ENCODE data around the gene AASDHPPT.
"Not testable (repeated sequence)": the region's sequence is repeated elsewhere in the genome, so short reads cannot be mapped to it uniquely, and the experiment has no call there.

AASDHPPT gene, protein sequence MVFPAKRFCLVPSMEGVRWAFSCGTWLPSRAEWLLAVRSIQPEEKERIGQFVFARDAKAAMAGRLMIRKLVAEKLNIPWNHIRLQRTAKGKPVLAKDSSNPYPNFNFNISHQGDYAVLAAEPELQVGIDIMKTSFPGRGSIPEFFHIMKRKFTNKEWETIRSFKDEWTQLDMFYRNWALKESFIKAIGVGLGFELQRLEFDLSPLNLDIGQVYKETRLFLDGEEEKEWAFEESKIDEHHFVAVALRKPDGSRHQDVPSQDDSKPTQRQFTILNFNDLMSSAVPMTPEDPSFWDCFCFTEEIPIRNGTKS

DNA sequence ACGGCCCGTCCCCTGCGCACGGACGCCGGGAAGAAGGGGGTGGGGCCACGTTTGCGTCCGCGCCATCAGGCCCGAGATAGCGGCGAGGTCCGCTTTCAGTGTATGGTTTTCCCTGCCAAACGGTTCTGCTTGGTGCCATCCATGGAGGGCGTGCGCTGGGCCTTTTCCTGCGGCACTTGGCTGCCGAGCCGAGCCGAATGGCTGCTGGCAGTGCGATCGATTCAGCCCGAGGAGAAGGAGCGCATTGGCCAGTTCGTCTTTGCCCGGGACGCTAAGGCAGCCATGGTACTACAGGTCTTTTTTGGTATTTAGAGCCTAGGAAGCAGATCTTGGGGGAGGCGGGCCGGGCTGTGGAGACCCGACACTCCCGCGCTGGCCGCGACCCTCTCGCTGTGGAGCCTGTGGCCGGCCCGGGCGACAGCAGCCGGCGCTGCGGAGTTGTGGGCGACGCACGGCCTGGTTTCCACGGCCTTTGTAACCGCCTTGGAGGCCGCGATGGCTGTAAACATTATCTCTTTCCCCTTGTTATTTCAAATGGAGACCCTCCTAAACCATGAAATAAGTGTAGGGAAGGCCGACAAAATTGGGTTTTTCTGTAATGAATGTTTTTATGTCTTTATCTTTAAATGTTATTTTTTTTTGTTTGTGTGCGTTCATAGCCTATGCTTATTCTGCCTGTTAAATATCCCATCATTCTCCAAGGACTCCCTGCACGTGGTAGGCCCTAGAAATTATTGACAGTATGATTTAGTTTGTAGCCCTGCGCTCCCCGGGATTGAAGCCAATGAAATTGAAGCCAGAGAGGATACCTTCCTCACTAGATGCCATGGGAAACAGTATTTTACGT is at the start of gene AASDHPPT:
TSS of gene AASDHPPT (plus strand) at position 54 of the 847 bp plus-strand sequence. CDS start at position 103, 49 bp downstream.
- DNase-seq = no peak

DNA sequence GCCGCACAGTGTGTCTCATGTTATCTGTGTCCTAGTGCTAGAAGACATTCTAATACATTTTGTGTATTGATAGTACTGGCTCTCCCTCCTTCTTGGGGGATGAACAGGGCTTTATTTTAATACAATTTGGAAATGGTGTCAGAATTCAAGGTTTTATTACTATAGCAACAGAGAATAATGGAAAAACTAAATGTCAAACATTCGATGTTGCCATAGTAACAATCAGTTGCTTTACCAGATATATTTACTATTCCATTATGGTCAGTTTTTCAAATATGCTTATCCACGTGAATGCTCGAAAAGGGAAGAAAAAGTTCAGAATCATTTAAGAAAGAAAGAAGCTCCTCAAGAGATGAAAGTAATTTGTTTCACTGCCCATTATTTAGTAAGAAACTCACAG is 46.9 kb upstream of the AASDHPPT start:
- no peak for DNase-seq

DNA sequence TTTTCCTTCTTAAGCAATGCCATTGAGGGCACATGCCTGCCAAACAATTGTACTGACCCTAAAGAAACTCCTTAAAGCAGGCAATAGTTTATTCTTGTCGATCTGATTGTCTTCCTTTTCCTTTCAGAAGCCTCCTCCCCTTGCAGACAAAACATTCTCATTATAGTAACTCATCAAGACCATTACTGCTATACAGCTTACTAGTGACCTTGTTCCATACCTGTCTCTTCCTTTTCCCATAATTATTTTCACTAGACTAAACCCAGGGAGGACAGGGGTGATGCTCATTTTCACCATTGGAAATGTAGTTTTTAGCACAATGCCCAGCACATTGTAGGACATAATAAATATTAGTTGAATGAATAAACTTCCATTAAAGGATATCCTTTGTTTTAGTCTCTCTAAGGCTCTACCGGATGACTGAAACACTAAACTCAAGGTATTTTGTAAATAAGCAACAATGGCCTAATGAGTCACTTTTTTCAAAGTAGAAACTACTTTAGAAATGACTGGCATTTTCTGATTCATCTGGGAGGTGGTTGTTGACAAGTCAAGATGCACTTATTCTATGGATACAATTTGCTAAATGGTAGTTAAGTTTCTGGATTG is 46.2 kb upstream of the AASDHPPT start:
- no peak for DNase-seq

DNA sequence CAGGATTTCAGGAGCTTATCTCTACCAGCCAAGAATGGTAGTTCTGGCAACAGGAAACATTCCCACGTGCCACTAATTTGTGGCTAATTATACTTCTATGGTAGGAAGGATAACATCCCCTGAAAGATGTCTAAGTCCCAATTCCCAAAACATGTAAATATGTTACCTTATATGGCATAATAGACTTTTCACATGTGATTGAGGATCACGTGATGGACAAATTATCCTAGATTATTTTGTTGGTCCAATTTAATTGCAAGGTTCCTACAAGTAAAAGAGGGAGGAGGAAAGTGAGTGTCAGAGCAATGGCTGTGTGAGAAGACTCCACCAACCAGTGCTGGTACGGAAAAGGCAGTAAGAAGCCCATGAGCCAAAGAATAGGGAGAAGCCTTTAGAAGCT is 45.5 kb upstream of the AASDHPPT start:
- no peak for DNase-seq

DNA sequence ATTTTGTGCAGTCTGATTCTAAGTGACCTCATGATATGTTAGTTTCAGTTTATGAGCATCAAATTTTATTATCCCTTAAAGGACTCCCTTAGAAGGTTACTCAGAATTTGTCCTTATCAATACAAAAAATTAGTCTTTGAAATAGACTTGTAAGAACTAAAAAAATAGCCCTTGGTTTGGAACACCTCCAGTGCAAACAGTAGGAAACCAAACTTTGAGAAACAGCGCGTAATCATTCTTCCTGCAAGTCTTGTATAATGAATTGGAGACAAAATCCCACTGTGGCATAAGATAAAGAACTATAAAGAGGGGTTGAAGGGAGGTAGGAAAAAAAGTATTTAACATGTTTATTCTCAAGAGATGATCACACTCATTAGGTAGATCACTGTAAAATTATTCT is 44.6 kb upstream of the AASDHPPT start:
- DNase-seq = no peak

DNA sequence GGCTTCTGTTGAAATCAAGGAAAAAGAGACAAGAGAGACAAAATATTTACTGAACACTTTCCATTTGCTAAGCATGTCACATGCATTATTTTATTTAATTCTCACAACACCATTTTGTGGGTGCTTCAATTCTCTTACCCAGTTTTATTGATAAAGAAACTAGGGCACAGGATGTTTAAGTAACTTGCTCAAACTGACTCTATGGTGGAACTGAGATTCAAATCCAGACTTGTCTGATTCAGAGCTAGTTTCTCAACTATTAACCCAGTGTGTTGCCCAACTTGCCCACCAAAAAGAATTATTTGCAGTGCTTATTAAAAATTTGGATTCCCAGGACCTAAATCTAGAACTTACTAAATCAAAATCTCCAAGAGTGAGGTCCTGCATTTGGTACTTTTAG is 33.9 kb upstream of the AASDHPPT start:
- no peak for DNase-seq

DNA sequence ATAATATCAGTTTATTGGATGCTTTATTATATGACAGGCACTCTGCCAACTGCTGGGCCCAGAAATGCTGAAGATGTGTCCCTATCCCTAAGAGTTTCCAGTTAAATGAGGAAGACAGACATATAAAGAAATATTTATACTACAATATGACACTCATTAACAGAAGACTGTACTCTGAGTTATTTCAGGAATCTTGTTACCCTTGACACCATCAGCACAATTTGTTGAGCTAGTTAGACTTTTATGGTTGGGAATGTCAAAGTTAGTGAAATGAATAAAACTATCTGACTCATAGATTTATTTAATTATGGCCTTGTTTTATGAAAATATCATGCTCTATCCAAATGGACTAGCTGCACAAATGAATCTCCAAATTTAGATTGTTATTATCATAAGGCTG is 29.8 kb upstream of the AASDHPPT start:
- no peak for DNase-seq

DNA sequence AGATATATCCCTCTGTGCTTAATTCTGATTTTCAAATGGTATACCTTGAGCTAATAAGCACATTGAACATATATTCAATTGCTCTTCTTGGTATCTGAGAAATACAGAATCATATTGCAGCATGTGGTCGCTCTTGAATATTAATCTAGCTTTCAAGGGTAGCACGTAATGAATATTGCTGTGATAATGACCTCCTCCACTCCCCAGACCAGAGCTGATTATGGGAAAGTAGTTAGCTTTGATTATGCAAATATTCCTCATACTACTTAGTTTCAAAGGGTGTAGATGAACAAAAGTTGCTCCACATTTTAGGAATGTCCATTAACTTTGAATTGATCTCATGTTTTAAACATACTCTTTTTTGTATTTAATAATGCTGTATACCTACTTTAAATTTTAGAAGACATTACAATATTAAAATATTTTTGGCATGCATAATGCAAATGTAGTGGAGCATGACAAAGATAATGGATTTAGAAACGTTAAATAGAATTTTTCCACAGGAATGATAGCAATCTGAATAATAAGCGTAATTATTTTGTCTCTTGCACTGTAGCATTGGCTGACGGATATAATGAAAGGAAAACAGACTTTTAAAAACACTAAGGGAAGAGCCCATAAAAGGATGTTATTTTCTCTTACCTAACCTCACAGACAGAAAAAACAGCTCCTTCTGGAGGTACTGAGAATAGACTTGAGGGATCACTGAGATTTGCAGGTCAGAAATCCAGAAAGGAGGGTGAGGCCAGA is 27.6 kb upstream of the AASDHPPT start:
- no peak for DNase-seq

DNA sequence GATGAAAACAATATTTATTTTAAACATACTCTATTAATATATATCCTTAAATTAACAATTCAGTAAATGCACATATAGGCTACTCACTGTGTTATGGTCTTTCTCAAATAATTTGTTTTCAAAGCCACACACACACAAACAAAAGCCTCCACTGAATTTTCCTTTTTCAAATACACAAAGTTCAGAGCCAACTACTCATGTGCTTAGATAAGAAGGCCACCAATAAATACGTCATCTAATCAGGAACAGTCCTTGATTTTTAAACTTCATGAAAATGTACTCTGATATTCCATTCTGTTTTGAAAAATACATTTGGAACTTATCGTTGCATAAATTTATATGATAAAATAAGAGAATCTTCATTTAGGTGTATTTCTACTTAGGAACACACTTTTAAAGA is 26.4 kb upstream of the AASDHPPT start:
- DNase-seq = no peak

DNA sequence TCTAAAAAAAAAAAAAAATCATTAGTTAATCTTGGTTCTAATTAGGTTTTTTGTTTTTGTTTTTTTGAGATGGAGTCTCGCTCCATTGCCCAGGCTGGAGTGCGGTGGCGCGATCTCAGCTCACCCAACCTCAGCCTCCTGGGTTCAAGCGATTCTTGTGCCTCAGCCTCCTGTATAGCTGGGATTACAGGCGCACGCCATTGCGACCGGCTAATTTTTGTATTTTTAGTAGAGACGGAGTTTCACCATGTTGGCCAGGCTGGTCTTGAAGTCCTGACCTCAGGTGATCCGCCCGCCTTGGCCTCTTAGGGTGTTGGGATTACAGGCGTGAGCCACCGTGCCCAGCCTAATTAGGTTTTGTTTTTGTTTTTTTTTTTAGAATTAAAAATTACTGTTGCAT is 19.1 kb upstream of the AASDHPPT start:
- not testable (repeated sequence) for DNase-seq

DNA sequence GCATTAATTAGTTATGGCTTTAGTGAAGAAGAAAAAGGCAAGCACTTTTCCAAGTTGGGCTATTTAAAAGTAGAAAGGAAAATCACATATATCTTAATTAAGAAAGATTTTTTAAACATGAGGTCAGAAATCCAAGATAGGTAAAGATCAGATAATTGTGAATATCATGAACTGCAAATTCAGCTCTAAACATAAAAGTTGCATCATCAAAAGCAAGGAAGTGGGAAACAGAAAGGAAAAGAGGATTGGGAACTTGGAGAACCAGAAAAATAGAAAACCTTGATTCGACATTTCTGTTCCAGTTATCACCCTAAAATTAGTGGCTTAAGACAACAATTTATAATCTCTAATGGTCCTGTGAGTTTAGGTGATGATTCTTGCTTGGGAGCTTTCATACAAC is 17.8 kb upstream of the AASDHPPT start:
- DNase-seq = no peak

DNA sequence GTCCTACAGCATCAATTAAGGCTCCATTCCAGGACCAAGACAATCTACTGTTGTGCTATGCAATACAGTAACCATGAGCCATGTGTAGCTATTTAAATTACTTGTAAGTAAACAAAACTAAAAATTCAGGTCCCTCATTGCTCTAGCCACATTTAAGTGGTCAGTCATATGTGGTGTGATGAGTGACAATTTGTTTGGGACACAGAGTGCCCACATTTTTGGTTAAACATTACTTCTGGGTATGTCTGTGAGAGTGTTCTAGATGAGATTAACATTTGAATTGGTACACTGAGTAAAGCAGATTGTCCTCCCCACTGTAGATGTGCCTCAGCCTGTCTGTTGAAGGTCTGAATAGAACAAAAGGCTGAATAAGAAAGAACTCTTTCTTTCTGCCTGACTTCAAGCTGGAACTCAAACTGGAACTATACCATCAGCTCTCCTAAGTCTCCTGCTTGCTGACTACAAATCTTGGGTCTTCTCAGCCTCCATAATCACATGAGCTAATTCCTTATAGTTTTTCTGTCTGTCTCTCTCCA is 16.1 kb upstream of the AASDHPPT start:
- DNase-seq = no peak

DNA sequence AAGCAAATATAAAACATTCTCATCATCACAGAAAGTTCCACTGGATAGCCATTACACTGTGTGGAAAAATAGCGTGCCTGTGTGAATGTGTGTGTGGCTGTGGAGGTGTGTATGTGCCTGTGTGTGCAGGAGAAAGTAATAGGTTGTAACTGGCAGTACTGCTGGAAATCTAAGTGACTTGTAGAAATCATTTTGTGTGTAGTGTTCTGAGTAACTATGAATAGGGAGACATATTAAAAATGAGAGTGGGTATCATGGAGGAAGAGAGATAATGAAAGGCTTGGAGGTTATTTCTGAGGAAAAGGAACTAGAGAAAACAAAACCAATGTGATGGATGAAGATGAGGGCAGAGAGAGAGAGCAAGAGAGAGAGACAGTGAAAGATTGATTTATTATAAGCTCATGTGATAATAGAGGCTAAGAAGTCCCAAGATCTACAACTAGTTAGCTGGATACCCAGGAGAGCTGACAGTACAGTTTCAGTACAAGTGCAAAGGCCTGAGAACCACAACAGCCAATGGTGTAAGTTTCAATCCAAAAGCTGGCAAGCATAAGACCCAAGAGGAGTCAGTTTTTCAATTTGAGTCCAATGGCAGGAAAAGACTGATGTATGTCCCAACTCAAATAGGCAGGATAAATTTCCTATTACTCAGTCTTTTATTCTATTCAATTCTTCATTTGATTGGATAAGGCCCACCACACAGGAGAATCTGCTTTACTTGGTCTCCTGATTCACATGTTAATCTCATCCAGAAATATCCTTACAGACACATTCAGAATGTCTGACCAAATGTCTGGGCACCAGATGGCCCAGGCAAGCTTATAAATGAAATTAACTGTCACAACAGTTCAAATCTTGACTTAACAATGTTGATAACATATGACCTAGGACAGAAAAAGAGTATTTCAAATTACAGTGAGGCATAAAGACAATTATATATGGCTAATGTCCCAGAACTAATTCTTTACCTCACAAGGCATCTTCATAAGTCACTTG is 15.2 kb upstream of the AASDHPPT start:
- DNase-seq = no peak

DNA sequence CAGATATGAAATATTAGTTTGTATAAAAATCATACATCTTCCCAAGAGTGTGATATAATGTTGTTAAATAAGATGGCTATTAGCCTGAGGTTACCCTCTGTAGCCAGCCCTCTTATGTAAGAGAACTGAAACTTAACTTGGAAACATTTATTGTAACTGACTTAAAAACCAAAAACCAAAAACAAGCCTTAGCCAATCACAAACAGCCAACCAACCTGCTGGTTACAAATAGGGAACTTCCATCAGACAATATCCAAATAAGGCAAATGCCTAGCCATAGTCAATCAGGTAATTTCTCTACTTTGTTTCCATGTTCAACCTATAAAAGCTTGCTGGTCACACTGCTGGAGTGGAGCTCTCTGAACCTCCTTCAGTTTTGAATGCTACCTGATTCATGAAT is 14.5 kb upstream of the AASDHPPT start:
- DNase-seq = no peak

DNA sequence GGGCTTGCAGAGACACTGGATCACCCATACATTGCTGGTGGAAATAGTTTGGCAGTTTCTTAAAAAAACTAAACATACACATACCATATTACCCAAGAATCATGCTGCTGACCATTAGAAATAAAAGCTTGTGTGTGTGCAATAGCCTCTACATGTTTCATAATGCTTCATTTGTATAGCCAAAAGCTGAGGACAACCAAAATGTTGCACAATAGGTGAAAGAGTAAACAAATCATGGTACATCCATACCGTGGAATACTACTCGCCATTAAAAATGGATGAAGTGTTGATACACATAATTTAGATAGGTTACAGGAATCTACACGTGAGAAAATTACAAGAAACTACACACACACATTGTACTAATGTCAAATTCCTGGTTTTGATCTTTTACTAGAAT is 6.9 kb upstream of the AASDHPPT start:
- no peak for DNase-seq

DNA sequence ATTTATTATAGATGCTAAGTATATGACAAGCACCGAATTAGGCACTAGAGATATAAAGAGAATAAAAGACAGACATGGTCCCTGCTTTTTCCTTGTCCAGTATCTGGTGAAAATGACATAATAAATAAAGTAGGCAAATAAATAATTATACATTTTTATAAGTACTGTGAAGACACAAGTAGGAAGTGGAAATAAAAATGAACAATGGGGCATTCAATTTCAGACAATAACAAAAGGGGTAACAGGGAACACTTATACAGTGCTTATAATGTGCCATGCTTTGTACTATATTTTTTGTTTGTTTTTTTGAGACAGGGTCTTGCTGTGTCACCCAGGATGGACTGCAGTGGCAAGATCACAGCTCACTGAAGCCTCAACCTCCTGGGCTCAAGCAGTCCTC is 4.7 kb upstream of the AASDHPPT start:
- DNase-seq = no peak

DNA sequence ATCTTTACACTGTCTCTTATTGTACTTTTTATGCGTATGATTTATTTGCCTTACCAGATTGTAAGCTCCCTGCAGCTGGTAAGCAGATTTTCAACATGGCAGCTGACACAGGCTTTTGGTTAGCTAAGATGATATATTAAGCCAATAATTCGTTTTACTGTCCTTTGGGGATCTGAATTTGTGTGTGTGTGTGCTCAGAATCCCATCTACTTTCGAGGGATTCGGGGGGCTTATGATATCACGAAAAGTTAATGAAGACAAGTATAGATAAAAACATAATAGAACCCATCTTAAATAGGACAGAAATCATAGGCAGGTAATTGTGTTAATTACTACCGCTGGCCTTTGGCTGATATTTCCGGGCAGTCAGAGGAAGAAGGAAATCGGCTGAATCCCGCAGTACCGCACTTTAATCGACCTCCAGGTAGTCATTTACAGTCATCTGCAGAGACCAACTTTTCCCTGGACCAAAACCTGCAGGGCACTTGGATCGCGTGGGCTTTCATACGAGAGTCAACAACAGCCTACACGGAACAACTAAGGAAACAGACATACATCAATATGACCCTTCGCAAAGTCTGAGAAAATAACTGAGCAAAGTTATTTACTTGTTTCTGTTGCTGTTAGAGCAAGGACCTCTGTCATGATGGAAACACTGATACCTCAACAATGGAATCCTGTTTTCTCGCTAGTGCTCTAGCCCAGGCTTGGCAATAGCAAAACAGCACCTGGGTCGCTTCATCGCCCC is 1.1 kb upstream of the AASDHPPT start:
- no peak for DNase-seq

DNA sequence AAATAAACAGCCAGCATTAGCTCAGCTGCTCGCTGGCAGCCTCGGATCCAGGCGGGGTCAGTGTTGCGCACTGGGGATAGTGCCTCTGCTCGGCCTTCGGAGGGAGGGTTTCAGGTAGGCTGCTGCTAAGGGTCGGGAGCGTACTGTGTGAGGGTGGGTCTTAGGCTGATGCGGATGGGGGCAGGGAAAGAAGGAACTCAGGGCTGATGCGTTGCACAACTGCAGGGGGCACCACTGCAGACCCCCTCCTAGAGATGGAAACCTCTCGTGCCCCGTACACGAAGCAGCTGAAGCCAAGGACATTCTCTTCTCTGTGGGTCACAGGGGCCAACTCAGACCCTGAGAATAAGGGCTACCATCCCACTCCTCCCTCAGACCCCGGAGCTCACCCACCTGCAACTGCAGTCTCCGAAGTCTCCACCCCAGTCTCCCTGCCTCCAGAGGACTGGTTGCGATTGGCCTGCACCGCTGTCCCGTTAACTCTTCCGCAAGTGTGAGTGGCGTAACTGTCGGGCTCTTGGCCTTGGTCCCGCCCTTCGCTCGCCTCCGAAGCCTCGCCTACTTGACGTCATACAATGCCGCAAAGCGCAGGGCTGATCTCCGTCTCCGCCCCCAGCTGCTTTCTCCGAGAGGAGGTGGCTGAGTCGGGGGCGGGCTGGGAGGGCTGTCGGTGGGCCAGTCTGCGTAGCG is 398 bp upstream of the AASDHPPT start, which contains the start of gene KBTBD3:
TSS of gene KBTBD3 (minus strand) at position 429 of the 690 bp plus-strand sequence. CDS start 18,250 bp downstream, outside the sequence.
- peak; percentile 98 for DNase-seq

DNA sequence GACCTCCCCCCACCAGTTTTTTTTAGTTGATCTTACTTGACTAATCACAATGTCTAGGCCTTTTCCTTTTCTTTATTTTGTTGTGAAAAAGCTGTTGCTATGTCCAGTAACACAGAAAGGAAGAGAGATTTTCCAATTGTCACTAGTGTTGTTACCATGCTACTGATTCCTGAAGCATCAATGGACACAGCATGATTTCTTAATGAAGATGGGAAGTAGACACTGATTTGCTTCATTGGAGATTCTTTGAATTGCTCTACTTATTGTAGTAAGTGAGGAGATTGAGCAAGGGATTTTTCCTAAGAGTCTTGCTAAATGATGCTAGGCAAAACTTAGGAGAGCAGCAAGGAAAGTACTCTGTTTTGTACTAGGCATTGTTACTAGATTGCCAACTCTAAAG is 4.6 kb downstream of the AASDHPPT start:
- no peak for DNase-seq

DNA sequence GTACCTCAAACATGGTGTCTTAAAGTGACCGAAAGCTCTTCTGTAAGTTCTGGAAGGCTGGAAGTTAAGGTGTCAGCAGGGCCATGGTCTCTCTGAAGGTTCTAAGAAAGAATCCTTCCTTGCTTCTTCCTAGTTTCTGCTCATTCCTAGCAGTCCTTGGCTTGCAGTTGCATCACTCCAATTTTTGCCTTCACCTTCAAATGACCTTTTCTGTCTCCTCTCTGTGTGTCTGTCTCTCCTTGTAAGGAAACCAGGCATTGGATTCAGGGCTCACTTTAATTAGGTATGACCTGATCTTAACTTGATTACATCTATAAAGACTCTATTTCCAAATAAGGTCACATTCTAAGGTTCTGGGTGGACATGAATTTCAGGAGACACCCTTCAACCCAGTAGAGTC is 8.7 kb downstream of the AASDHPPT start:
- DNase-seq = no peak

Measured in NCI-H1048 (cell line).